Stimulated activated CD8-positive, alpha-beta memory T cell treated with anti-CD3 and anti-CD28 coated beads, Interleukin-7, amount 100 ng/mL, for 24 hours (primary cell): Measurements from ENCODE around the gene IQSEC3.
"Not testable (repeated sequence)": the region's sequence is repeated elsewhere in the genome, so short reads cannot be mapped to it uniquely, and the experiment has no call there.

Experiments
- DNase-seq: peaks from one replicate; pipeline ENCODE4 v3.0.0-alpha.2; 2020; ENCODE audit warnings: low read depth

The IQSEC3 gene

DNA sequence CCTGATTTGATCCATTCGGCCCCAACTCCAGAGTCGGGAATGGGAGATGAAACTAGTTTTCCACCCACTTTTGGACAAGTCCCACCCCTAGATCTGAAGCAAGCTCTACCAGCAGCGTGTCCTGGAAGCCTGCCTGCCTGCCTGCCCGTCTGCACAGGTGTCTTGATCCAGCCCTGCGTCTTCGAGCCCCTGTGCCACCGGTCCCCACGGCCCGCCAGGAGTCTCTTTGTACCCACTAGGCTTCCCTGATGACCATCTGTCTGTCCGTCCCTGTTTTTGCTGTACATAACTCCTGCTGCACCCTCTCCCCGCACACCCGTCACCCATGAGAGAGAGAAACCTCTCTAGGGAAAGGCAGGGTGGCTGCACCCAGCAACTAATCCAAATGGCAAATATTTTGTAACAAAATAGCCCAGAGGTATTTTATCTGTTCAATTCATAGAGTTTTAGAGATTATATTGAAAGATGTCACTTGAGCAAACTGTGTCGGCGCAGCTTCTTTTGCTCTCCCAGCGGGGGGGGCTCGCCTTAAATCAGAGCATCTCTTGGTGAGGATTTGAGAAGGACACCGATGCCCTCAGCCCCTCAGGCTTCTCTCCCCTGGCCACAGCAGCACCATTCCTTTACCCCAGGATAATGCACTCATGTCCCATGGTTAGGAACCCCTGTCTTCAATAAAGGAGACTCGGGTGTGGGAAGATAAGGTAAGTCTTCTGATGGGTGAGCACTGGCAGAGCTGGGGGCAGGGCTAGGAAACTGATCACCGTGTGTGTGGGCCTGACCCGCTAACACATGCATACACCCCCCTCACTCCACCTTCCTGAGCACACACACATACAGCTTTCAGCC lies 111.6 kb downstream of the IQSEC3 start:
- DNase-seq: no peak

DNA sequence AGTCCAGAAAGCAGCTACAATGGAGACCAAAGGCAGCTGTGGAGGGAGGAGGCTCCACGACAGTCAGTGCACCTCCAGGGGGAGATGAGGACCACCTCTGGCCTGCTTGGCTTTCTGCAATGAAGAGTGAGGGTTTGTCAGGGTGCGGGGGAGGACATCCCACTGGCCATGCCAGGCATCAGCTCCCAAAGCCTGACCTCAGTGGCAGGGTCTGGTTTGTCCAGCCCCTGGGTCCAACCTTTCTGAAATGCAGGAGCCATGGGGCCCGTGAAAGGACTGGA lies 112.2 kb downstream of the IQSEC3 start:
- DNase-seq: no peak

GRCh38 chr12:179131-179884 lies 112.7 kb downstream of the IQSEC3 start:
- DNase-seq: no peak

DNA sequence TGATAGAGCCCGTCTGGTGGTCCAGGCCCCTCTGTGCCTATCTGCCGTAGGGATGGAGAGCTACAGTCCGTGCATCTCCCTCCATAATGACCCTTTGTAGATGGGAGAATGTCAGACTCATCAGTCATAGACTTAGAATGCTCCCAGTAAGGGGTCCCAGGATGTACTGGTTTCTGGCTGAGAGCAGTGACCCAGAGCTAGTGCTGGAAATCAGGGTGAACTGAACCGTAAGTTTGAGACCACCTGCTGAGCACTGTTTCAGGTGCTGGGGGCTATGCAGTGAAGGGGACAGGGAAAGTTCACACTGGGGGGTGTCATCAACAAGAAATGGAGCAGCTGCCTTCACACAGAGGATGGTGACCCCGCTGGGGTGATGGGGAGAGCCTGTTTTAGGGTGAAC lies 113.3 kb downstream of the IQSEC3 start:
- no peak for DNase-seq

DNA sequence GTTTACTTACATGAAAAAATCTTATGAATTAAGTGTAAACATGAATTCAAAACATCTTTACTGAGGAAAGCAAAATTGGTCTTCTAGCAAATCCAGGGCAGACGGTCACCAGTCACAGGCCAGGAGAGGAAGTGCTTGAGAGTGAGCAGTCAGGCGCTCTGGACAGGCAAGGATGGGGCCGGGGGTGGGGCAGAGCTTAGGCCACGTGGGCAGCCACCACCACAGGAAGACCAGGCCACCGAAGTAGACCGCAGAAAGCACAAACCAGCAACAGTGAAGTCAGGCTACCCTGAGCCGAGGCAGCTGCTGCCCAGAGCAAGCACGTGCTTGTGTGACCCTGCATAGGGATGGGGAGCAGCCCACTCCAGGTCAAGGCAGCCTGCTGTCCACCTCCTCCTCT lies 113.9 kb downstream of the IQSEC3 start:
- DNase-seq: no peak

DNA sequence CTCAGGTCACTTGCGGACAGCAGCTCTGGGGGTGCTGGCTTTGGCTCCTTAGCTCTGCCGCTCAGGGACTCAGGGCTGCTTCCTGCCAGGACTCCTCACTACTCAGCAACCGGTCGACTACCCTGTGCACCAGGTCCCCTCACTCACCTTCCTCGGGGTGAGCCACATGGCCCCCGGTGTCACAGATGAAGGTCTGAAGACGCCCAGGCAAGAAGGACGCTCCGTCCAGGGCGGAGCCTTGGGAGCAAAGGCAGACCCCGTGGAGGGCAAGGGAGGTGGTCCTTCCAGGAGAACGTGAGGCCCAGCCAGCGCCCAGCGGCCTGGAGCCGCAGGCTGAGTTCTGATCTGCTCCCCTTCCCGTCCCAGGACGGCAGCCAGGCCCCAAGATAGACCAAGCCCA lies 115.4 kb downstream of the IQSEC3 start:
- DNase-seq: no peak

DNA sequence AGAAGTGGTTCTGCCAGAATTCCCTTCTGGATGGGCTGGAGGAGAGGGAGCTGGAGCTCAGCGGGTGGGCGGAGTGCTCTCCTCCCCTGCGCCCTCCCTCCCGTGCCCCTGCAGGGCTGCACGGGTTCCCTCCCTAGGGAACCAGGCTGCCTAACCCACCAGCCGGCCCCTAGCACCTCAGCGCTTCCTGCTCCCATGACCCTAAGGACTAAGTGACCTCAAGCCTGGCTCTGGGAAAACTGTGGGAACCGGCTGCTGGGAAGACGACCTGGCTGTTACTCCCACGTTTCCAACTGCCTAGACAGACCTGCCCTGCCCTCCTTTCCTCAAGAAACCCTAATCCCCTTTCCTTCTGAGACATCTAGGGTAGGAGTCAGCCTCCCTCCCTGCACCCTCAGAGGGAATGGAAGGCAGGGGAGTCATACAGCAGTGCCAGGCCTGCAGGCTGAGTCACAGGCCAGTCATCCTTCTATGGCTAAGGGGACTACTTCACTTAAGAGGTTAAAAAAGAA lies 115.9 kb downstream of the IQSEC3 start:
- DNase-seq: no peak

- DNase-seq: no peak
Observed at GRCh38 chr12:184811-185575, 118.4 kb downstream of the IQSEC3 start.

GRCh38 chr12:185576-185955 lies 119.0 kb downstream of the IQSEC3 start:
- no peak for DNase-seq

DNA sequence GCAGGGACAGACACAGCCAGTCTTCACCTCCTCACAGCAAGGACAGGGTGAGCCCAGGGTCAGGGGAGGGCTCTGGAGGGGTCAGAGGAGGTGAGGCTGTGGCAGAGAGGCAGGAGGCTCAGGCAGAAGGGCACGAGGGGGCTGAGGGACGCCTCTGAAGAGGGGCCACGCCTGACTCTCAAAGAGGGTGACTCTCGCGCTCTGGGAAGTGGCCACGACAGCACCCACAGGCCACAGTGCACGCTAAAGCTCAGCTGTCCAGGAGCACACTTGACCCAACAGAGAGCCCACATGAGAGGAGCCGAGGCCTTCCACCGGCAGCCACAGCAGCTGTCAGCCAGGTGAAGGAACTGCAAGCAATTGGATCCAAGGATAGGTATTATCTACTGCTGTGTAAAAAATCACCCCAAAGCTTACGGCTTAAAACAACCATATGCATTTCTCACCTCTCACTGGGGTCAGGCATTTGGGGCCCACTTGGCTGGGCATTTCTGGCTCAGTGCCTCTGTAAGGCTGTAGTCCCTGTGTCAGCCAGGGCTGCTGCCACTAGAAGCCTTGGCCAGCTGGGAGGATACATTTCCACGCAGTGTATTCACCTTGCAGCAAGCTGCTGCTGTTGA lies 119.5 kb downstream of the IQSEC3 start:
- no peak for DNase-seq

DNA sequence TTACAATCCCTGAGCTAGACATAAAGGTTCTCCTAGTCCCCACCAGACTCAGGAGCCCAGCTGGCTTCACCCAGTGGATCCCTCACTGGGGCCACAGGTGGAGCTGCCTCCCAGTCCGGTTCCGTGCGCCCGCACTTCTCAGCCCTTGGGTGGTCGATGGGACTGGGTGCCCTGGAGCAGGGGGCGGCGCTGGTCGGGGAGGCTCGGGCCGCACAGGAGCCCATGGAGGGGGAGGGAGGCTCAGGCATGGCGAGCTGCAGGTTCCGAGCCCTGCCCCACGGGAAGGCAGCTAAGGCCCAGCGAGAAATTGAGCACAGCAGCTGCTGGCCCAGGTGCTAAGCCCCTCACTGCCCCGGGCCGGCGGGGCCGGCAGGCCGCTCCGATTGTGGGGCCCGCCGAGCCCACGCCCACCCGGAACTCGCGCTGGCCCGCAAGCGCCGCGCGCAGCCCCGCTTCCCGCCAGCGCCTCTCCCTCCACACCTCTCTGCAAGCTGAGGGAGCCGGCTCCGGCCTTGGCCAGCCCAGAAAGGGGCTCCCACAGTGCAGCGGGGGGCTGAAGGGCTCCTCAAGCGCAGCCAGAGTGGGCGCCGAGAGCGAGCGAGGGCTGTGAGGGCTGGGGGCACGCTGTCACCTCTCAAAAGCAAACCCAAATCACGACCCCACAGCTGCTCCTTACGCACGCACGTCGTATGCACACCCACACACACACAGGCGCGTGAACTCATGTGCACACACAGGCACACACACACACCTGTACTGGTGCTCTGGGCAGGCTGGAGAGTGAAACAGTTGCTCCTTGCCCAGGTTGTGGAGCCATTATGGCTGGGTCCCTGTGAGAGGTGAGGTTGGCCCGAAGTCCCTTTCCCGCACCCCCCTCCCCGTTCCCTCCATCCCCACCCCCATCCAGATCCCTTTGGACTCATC lies 121.7 kb downstream of the IQSEC3 start:
- DNase-seq: not testable (repeated sequence)

DNA sequence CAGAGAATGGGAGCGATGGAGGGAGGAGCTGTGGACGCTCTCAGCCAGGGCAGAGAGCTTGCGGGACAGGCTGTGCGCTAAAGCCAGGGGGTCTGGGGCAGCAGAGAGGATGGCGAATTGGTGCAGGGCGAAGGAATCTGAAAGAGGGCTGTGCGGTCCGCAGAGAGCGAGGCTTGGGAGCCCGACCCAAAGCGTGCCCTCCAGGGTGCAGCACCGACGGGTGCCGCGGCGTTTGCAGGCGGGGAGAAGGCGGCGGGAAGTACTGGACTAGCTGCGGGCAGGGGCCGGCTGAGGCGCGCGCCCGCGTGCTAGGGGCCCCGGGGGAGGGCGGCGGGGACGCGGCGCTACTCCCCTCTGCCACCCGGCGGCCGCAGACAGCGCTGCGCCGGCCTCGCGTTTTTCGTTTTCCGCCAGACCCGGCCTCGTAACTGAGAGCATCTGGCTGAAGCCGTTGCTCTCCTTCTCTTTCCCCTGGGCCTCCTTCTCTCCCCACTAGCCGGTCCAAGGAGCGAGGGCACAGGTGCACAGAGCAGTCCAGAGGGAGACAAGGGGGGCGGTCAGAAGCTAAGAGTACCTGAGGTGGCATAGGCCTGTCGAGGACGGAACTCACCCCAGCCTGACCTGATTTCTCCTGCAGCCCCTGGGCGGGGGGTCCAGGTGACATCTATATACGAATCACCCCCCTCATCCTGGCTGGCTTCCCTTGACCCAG lies 122.5 kb downstream of the IQSEC3 start:
- DNase-seq: peak; percentile 9

DNA sequence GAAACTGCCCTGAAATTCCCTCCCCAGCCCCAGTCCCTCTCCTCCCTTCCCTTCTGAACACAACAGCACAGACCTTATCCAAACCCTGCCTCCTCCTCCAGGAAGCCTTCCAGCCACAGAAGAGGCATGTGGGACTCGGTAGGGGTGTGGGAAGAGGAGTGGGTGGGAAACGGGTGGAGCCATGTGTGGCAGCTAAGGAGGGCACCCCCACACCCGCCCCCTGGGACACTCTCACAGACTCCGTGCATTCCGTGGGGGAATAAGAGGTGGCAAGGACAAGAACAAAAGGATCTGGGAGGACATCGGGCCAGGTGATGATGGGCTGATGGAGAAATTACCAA lies 123.0 kb downstream of the IQSEC3 start:
- no peak for DNase-seq

DNA sequence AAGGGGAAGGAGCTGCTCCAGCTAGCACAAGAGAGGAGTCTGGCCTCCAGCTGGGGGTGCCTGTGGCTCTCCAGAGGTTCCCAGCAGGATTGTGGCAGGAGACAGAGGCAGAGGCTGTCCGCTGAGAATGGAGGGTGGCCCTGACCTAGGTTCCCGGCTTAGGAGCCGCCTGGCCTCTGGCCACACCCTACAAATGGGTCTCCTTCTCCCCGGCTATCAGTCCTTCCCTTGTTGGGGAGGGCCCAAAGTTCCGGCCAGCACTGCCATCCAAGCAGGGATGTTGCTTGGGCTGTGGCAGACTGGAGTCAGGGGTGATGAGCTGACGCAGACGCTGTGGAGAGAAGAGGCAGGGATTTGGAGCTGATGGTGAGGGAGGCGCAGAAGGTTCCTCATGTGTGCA lies 124.3 kb downstream of the IQSEC3 start:
- DNase-seq: no peak

GRCh38 chr12:191541-191940 lies 125.0 kb downstream of the IQSEC3 start:
- no peak for DNase-seq

DNA sequence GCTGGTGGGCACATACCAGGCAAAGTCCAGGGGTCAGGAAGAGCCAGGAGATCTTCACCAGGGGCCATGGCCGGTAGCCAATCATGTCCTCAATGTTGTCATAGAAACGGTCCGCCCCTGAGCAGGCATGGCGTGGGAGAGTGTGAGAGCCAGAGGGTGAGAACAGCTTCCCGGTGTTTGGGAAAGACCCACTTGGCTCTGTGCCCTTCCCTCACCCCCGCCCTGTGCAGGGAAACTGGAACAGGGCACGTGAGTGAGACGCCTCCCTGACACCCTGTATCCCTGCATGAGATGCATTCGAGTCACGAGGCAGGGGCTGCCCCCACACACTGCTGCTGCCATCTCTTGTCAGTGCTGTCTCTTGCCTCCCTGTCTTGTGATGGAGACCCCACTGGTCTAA lies 126.7 kb downstream of the IQSEC3 start:
- no peak for DNase-seq

DNA sequence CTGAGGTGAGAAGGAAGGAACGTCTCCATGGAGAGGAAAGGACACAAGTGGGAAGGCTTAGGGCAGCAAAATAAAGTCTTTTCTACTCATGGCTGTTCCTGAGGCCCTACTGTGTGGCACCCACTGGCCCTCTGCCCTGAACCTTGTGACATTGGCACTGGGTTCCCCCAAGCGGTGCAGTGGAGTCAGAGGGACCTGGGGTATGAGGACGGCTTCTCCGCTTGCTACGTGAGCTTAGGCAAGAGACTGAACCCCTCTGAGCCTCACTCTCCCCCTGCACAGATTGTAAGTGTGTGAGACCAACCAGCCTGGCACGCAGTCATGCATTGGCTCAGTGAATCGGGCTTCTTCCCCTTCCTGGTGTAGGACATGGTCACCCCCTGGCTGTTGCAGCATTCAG lies 127.7 kb downstream of the IQSEC3 start:
- DNase-seq: no peak

GRCh38 chr12:195156-195555 lies 128.6 kb downstream of the IQSEC3 start:
- no peak for DNase-seq

DNA sequence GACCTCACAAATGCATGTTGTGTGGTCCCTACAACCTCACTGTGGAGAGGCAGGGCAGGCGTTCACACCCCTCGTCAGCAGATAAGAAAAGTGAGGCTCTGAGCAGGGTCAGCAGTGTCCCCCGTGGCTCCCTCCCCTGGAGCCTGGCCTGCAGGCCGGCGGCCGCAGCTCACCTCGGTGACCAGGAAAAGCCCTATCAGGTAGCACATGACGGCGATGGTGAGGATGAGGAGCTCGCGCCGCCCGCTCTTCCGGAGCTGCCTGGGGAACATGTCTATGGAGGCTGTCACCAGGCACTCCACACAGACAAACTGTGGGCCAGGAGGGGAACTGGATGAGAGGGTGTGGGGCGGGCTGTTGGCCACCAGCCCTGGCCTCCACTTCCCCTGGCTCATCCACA lies 129.4 kb downstream of the IQSEC3 start:
- no peak for DNase-seq

GRCh38 chr12:196436-196835 lies 129.9 kb downstream of the IQSEC3 start:
- DNase-seq: no peak

GRCh38 chr12:197347-197746 lies 130.8 kb downstream of the IQSEC3 start:
- DNase-seq: no peak
